ENCODE data around the gene MMAB.

Gene MMAB

GRCh38 chr12:109583733-109584132, 10.4 kb upstream of the MMAB start:
- DNase-seq (ENCODE audit: low spot score), result no peak

DNA sequence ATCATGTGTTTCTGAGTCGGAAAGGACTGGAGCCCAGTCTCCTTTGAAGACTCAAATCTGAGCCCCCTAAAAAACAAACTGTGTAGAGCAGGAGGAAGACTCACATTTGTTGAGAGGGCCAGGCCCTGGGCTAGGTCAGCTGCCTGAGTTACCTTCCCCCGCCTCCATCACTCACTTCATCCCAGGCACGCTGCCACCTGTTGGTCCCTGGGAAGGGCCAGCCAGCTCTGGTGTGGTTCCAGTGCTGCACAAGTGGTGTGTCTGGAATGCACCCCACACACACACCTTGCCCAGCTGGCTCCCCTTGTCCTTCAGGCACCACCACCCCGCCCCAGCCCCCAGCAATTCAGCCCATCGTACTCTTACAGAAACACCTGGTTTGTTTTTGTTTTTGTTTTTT, 9.3 kb upstream of the MMAB start:
- no peak for DNase-seq (ENCODE audit: low spot score)

- no peak for DNase-seq (ENCODE audit: low spot score)
Observed at GRCh38 chr12:109581856-109582255, 8.6 kb upstream of the MMAB start.

GRCh38 chr12:109581334-109581691, 8.0 kb upstream of the MMAB start:
- no peak for DNase-seq (ENCODE audit: low spot score)

GRCh38 chr12:109580684-109581333, 7.5 kb upstream of the MMAB start:
- no peak for DNase-seq (ENCODE audit: low spot score)

DNA sequence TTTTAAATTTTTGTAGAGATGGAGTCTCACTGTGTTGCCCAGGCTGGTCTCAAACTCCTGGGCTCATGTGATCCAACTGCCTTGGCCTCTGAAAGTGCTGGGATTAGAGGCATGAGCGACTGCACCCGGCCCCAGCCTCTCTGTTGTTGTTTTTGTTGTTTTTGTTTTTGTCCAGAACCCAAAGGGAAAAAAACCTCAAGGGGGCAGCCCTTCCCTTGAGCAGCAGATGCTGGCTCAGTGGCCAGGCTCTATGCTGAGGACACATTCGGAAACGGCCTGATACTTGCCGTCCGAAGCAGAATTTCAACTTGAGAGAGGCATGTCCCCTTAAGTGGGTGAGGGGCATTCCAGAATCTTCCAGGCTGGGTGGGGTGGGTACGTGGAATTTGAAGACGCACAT, 7.0 kb upstream of the MMAB start:
- DNase-seq (ENCODE audit: low spot score), result no peak

- no peak for DNase-seq (ENCODE audit: low spot score)
Observed at GRCh38 chr12:109579639-109580038, 6.3 kb upstream of the MMAB start.

DNA sequence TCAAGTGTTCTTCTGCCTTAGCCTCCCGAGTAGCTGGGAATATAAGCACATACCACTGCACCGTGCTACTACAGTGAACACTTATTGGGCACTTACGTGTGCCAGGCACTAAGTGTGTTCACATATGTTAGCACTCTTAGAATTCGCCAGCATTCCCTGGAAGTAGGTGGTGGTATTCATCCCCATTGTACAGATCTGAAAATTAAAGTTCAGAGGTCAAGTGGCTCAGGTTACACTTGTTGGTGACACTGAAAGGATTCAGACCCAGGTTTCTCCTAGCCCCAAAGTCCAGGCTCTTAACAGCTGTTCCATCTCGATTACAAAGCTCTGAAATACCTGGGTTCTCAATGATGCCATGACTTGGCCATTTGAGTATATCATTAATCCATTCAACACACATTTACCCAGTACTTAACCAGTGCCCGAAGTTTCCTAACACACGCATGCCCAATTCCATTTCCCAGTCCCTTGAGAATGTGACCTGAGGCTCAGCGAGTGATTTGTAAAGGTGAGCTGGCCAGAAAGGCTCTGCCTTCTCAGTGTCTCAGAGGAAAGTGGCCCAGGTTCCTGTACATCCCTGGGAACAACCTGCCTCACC, 5.1 kb upstream of the MMAB start:
- no peak for DNase-seq (ENCODE audit: low spot score)

GRCh38 chr12:109577311-109577710, 4.0 kb upstream of the MMAB start:
- DNase-seq (ENCODE audit: low spot score), result no peak

DNA sequence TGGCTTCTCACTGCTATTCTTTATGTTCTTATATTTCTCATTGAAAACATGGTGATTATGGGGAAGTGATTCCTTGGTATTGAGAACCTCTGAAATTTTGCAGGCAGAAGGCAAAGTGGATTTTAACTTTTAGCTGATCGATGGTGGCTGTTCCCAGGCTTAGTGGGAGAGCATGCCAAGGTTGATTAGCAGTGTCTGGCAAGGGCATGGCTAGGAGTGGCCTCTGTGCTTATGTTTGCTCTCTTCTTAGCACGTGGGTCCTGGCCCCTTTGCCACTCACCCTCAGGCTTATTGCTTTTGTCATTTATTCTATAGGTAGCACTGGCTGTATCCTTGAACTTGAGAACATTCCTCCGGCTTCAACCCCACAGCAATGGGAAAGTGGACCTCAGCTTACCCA, 2.4 kb upstream of the MMAB start:
- DNase-seq (ENCODE audit: low spot score), result no peak

DNA sequence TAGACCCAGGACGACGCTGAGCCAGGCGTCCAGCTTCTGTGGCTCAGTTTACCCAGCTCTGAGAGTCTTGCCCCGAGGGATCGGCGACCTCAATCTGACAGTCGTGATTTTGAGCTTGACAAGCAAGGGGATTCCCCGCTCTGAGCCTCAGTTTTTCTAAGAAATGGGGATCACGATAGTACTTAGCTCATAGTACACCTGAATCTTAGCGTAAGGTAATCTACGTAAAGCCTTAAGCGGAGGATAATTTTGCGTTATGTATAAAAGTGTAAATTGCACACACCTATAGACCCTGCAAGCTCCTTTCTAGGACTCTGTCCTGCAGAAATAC, 575 bp upstream of the MMAB start:
- DNase-seq (ENCODE audit: low spot score), result no peak

- no peak for DNase-seq (ENCODE audit: low spot score)
Observed at GRCh38 chr12:109572506-109572845, 828 bp downstream of the MMAB start.

DNA sequence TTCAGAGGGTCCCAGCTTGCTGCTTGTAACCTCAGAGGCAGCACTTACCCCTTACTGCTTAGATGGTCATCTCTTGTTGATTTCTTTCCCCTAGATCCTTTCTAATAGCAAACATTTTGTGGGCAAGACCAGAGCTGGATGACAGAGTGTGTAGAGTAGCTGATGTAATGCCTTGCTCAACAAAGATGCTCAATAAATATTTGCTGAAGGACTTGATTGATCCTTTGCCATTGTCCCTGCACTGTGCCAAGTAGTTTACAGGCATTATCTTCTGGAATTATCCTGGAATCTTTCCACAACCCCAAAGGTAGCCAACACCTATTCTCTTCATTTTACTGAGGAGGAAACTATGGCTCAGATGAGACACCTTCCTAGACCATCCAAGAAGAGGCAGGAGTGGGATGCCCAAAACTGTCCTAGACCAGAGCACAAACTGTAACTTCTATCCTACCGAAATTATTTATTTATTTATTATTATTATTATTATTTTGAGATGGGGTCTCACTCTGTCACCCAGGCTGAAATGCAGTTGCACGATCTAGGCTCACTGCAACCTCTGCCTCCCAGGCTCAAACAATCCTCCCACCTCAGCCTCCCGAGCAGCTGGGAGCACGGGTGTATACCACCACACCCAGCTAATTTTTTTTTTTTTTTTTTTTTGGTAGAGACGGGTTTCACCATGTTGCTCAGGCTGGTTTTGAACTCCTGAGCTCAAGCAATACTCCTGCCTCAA, 1.4 kb downstream of the MMAB start:
- DNase-seq (ENCODE audit: low spot score), result no peak

DNA sequence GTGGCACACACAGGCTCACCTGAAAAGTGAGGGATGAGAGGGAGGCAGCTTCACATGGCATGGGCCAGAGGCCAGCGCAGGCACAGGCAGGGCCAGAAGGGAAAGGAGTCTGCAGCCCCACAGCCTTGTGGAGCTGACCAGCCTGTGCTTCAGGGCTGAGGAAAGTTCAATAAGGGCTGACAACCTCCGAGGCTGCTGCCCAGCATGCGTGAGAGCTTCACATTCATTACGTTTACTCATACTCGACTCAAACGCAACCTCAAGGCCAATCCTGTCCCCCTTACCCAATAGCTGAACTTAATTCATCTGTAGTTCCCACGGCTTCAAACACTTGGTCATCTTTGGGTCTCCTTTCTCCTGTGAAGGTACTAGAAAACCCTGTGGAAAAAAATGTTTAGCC, 4.8 kb downstream of the MMAB start:
- no peak for DNase-seq (ENCODE audit: low spot score)

DNA sequence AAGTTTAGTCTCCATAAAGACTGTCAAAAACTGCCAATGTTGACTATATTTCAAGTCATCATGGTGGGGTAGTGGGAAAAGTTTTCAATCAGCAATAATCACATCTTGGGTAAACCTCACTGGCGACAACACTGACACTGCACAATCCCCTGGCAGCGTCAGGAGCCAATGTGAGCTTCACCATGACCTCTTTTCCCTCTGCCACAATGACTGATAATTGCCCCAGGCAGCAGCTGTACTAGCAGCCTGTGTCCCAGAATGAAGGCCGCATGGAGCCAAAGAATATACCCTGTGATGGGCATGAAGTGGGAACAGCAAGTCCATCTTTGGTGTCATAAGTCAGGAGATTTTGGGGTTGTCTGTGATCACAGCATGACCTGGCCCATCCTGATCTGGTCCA, 5.3 kb downstream of the MMAB start:
- DNase-seq (ENCODE audit: low spot score), result no peak

DNA sequence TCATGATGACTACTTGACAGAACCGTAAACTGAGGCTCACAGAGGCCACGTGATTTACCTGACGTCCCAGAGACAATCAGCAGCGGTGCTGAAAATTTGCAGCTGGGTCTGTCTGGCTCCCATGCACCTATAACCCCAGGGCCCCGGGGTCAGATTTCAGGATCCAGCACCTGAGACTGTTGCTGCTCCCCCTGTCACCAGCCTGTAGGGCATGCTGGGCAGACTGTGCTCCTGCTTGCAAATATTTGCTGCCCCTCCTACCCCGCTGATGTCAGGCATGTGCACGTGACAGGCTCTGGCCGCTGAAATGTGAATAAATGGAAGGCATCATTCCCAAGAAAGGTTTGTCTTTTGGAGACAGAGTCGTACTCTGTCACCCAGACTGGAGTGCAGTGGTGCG, 6.0 kb downstream of the MMAB start:
- no peak for DNase-seq (ENCODE audit: low spot score)

DNA sequence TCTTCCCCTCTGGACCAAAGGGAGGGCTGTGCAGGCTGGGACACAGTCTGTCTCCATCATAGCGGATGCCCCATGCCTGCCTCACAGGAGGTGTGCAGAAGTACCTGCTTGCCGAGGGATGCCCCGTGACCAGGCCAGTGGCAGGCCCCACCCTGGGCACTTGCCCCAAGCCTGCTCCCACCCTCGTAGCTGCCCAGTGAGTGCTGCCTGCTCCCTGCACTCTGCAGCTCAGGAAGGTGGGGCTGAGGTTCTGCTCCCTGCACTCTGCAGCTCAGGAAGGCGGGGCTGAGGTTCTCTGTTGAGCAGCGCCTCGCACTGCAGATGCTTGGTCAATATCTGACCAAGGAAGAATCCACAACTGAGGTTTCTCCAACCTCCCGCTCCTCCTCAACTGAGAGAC, 6.9 kb downstream of the MMAB start:
- no peak for DNase-seq (ENCODE audit: low spot score)

DNA sequence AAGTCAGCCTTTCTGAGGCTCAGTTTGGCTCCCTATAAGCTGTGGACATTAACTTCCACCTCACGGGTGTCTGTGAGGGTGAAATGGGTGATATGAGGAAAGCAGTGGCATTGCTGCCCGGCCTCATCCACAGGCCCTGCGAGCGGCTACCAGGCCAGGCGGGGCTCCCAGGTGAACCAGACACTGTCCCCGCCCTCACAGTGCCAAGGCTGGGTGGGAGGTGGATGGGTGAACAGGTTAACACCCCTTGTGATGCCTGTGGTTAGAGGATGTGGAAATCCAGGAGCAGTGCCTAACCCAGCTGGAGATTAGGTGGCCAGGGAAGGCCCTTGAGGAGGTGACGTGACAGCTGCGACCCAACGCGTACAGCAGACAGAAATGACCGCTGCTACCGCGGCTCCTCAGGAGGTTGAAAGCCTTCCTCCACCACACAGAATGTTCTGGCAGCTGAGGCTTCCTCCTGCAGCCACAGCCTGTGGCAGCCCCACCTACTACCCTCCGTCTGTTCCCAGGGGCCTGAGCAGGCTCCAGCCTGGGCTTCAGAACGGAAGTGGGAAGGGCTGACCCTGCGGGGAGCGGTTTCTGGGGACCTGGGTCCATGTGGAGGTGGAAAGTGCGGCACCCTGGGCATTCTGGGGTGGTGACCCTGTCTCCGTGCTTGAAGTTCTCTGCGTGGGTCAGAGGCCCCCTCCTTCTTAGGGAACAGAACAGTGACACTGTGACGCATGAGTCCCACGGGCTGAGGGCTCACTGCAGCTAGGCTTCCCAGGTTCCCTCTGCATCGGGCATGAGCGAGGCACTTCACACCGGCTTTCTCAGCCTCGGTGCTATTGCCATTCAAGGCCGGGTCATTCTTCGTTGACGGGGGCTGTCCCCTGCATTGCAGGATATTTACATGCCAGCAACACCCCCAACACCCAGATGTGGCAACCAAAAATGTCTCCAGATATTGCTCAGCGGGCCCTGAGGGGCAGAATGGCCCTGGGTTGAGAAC, 9.7 kb downstream of the MMAB start:
- DNase-seq (ENCODE audit: low spot score), result no peak

DNA sequence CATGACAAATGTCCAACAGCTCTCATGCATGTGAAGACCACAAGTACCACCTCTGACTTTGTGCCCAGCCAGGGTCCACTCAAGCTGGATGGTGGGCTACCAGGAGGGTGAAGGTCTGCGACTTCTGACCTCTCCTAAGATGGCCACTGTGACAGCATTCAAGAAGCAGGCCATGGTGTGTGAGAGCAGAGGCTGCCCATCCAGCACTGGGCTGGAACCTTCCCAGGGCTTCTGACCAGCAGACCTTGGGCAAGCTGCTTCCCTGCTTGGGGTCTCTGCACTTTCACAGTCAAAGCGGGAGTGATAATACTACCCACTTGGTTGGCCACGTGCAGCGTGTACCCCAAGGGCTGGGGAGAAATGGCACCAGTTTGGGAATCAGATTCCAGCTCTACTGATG, 10.4 kb downstream of the MMAB start:
- no peak for DNase-seq (ENCODE audit: low spot score)

GRCh38 chr12:109561711-109562030, 11.6 kb downstream of the MMAB start:
- DNase-seq (ENCODE audit: low spot score), result no peak

DNA sequence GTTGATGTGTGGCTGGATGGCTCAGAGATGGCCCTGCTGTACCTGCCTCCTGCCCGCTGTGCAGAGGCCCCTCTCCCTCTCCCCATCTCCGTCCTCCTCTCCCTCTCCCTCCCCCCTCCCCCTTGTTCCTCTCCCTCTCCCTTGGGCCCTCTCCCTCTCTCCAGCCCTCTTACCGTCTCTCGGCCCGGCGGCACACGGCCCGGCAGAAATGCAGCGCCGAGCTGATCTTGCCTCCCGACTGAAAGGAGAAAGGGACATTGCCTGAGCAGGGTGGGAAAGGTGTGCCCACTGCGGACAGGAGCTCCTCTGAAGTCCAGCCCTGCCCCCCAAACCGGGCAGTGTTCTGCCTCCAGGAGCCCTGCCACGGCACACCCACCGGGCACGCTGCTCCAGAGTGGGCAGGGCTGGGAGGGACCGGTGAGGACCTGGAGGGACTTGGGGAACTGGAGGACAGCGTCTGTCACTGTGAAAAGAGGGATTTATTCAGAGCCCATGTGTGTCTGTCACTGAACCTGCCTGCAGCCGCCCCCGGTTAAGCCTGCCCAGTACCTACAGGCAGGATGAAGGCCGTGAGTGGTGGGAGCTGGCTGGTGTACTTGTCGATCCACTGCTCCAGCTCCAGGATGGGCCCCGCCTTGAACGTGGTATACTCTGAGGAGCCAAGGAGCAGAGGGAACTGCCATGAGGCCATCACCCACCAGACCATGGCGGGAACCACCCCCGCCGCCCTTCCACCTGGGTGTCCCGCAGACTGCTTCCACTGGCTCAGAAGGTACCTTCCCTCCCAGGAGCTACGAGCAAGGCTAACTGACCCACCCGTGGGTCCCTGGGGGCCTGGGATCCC, 12.2 kb downstream of the MMAB start:
- DNase-seq (ENCODE audit: low spot score), result no peak

DNA sequence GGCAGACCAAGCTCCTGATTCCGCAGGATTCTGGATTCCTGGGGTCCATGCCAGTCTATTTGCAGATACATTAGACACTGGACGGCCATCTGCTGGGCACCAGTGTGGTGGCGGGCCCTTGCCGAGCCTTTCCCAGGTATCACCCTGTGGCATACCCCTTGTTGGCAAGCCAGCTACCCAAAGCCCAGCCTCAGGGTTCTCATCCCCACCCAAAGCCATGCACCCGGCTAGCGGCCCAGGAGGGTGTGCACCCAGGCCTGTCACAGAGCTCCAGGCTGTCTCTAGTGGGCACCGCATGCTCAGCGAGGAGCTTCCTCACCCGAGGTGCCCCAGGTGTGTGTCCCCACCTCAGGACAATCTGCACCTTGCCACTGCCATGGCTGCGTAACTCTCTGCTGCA, 13.7 kb downstream of the MMAB start:
- no peak for DNase-seq (ENCODE audit: low spot score)
